HCT116 (cell line): ENCODE measurements around the gene YTHDC2. TPM values are rescaled to one million over a fixed set of nuclear protein-coding genes. Genes with fewer than 3 reads are reported as not detected.

ENCODE experiments used
- ATAC-seq: fragments of 200-7000 bp; cut with Tn5 transposase; 2 replicates; pipeline ENCODE4 v1.9.1; 2020; ENCODE audit warnings: mild to moderate bottlenecking, moderate library complexity
- BruUV-seq: library from RNA; stranded (reverse); fragments of 400-500 nt; replicated peaks from 2 replicates; lab custom pipeline; 2021; lab: Mats Ljungman, UMichigan
- CTCF ChIA-PET: fragments of 300-600 bp; sonication (Branson Sonifier 250); formaldehyde crosslinking; loops from one replicate; lab custom pipeline; 2021; ENCODE audit warnings: antibody characterized with exemption; lab: Charles Lee
- POLR2A ChIA-PET: fragments of 300-600, 350-600 bp; sonication (Branson Sonifier 250); formaldehyde crosslinking; loops from one replicate; lab custom pipeline; 2021; ENCODE audit warnings: antibody characterized with exemption; lab: Charles Lee
- RAD21 ChIA-PET, 2 experiments: fragments of 300-600 bp; sonication (Branson Sonifier 250); formaldehyde crosslinking; loops; one replicate each; lab custom pipeline; 2023; ENCODE audit warnings: low total read pairs in 2 of 2; ENCODE audit not compliant: uncharacterized antibody in 2 of 2, unreplicated experiment in 2 of 2, low non-redundant PET in 1 of 2; lab: Charles Lee
- DNase-seq: peaks from one replicate; pipeline ENCODE4 v3.0.0-alpha.2; 2010; ENCODE audit warnings: low read depth, low spot score
- H2AFZ ChIP-seq: fragments of 200-600 bp; shearing (Covaris generic), sonication (generic); 2 replicates; pipeline ENCODE4 v1.6.1; 2017; ENCODE audit warnings: low read depth, mixed run types, mixed read lengths, antibody characterized with exemption, low read length; ENCODE audit not compliant: poor library complexity, severe bottlenecking
- H3K27ac ChIP-seq: 2 replicates; pipeline ENCODE4 v1.5.1; 2012; ENCODE audit warnings: low read depth, low read length
- H3K27me3 ChIP-seq: fragments of 200-600 bp; sonication (generic); 2 replicates; pipeline ENCODE4 v1.6.1; 2016; ENCODE audit warnings: mixed run types, low read length, mixed read lengths; ENCODE audit not compliant: insufficient read depth
- H3K36me3 ChIP-seq, 2 experiments: fragments of 200-500 bp in 1 of 2; fragments of 200-600 bp in 1 of 2; sonication (Bioruptor generic) in 1 of 2; sonication (generic) in 1 of 2; 2 replicates each; pipeline versions ENCODE4 v1.5.1 to v1.6.1; 2014 to 2016; ENCODE audit warnings: low read length in 2 of 2, inconsistent platforms in 1 of 2, mixed read lengths in 1 of 2, mixed run types in 1 of 2; ENCODE audit not compliant: insufficient read depth in 2 of 2, control insufficient read depth in 1 of 2
- H3K4me1 ChIP-seq, 2 experiments: fragments of 200-600 bp in 1 of 2; sonication (generic) in 1 of 2; 2 replicates each; pipeline versions ENCODE4 v1.5.1 to v1.6.1; 2012 to 2017; ENCODE audit warnings: low read length in 2 of 2, inconsistent platforms in 1 of 2, mild to moderate bottlenecking in 1 of 2, mixed read lengths in 1 of 2, mixed run types in 1 of 2, moderate library complexity in 1 of 2; ENCODE audit not compliant: insufficient read depth in 2 of 2, control insufficient read depth in 1 of 2
- H3K4me2 ChIP-seq: fragments of 200-600 bp; sonication (generic); 2 replicates; pipeline ENCODE4 v1.6.1; 2017; ENCODE audit warnings: mixed run types, low read length, mixed read lengths
- H3K4me3 ChIP-seq, 2 experiments: fragments of 200-600 bp in 1 of 2; sonication (generic) in 1 of 2; replicated peaks in 1 of 2; 2 replicates each; pipeline ENCODE4 v1.5.1; 2011 to 2016; ENCODE audit warnings: low read length in 2 of 2, control low read depth in 1 of 2, low read depth in 1 of 2, mild to moderate bottlenecking in 1 of 2, mixed read lengths in 1 of 2, mixed run types in 1 of 2
- H3K79me2 ChIP-seq: fragments of 200-600 bp; sonication (generic); 2 replicates; pipeline ENCODE4 v1.6.1; 2017; ENCODE audit warnings: mild to moderate bottlenecking, mixed run types, low read length, moderate library complexity, mixed read lengths; ENCODE audit not compliant: insufficient read depth
- H3K9ac ChIP-seq: fragments of 200-600 bp; sonication (generic); 2 replicates; pipeline ENCODE4 v1.6.1; 2016; ENCODE audit warnings: low read length, mixed read lengths
- H3K9me2 ChIP-seq: fragments of 200-600 bp; sonication (generic), shearing (Covaris generic); 2 replicates; pipeline ENCODE4 v1.6.1; 2017; ENCODE audit warnings: mixed run types, mild to moderate bottlenecking, moderate library complexity; ENCODE audit not compliant: insufficient read depth
- H3K9me3 ChIP-seq, 2 experiments: fragments of 200-500 bp in 1 of 2; fragments of 200-600 bp in 1 of 2; sonication (Bioruptor generic) in 1 of 2; sonication (generic) in 1 of 2; 2 replicates each; pipeline ENCODE4 v1.6.1; 2014 to 2017; ENCODE audit warnings: low read length in 2 of 2, mixed read lengths in 2 of 2, inconsistent platforms in 1 of 2, low read depth in 1 of 2, mild to moderate bottlenecking in 1 of 2, mixed run types in 1 of 2, moderate library complexity in 1 of 2; ENCODE audit not compliant: control insufficient read depth in 1 of 2, insufficient read depth in 1 of 2
- H4K20me1 ChIP-seq: fragments of 200-600 bp; sonication (generic), shearing (Covaris generic); 2 replicates; pipeline ENCODE4 v1.6.1; 2017; ENCODE audit warnings: mixed run types, mild to moderate bottlenecking, moderate library complexity; ENCODE audit not compliant: insufficient read depth
- CBX3 ChIP-seq: IDR thresholded peaks from 2 replicates; pipeline ENCODE4 v1.6.1; 2012; ENCODE audit warnings: low read depth
- CEBPB ChIP-seq: IDR thresholded peaks from 2 replicates; pipeline ENCODE4 v1.6.1; 2012; ENCODE audit warnings: low read depth
- EGR1 ChIP-seq: IDR thresholded peaks from 2 replicates; pipeline ENCODE4 v1.6.1; 2012; ENCODE audit warnings: low read depth
- ELF1 ChIP-seq: IDR thresholded peaks from 2 replicates; pipeline ENCODE4 v1.6.1; 2012; ENCODE audit warnings: low read depth, borderline replicate concordance
- JUND ChIP-seq: IDR thresholded peaks from 2 replicates; pipeline ENCODE4 v1.6.1; 2012
- POLR2AphosphoS5 ChIP-seq: IDR thresholded peaks from 2 replicates; pipeline ENCODE4 v1.6.1; 2011; ENCODE audit warnings: mild to moderate bottlenecking, low read depth, low read length, moderate library complexity
- RAD21 ChIP-seq: IDR thresholded peaks from 2 replicates; pipeline ENCODE4 v1.6.1; 2012; ENCODE audit warnings: low read depth, mild to moderate bottlenecking
- SIN3A ChIP-seq: IDR thresholded peaks from 2 replicates; pipeline ENCODE4 v1.6.1; 2012; ENCODE audit warnings: low read depth
- SP1 ChIP-seq: IDR thresholded peaks from 2 replicates; pipeline ENCODE4 v1.6.1; 2012; ENCODE audit warnings: low read depth
- SRF ChIP-seq: IDR thresholded peaks from 2 replicates; pipeline ENCODE4 v1.6.1; 2012; ENCODE audit warnings: low read depth
- intact Hi-C: fragments of 100-400 bp; cut with micrococcal nuclease; formaldehyde crosslinking; loops from 2 replicates; pipeline ENCODE4 v1.10.0; 2022
- total RNA-seq: library from RNA; stranded (reverse); gene quantifications from one replicate; pipeline ENCODE4 v1.2.1, GENCODE V29; 2021; ENCODE audit not compliant: unreplicated experiment
- TF ChIP-seq, protein P1 (sequence below): IDR thresholded peaks from 2 replicates; pipeline ENCODE4 v1.6.1; 2012
- TF ChIP-seq, protein P2 (sequence below): IDR thresholded peaks from 2 replicates; pipeline ENCODE4 v1.6.1; 2012; ENCODE audit warnings: low read depth
- TF ChIP-seq, protein P3 (sequence below): IDR thresholded peaks from 2 replicates; pipeline ENCODE4 v1.6.1; 2011; ENCODE audit warnings: mild to moderate bottlenecking, low read length, moderate library complexity; ENCODE audit not compliant: insufficient replicate concordance; ENCODE audit errors: extremely low read depth
- TF ChIP-seq, protein P4 (sequence below), 3 experiments: fragments of 200-600 bp in 1 of 3; sonication (generic) in 1 of 3; IDR thresholded peaks in 2 of 3; conservative IDR thresholded peaks in 1 of 3; 2 replicates each; pipeline ENCODE4 v1.5.1; 2012 to 2017; ENCODE audit warnings: low read depth in 2 of 3, low read length in 2 of 3, antibody characterized with exemption in 1 of 3, borderline replicate concordance in 1 of 3, control low read depth in 1 of 3, mild to moderate bottlenecking in 1 of 3, mixed read lengths in 1 of 3, mixed run types in 1 of 3, moderate library complexity in 1 of 3; ENCODE audit not compliant: insufficient read depth in 1 of 3

Gene YTHDC2
- total RNA-seq, 1 experiment from 2014 or later, result 22.2 TPM

DNA sequence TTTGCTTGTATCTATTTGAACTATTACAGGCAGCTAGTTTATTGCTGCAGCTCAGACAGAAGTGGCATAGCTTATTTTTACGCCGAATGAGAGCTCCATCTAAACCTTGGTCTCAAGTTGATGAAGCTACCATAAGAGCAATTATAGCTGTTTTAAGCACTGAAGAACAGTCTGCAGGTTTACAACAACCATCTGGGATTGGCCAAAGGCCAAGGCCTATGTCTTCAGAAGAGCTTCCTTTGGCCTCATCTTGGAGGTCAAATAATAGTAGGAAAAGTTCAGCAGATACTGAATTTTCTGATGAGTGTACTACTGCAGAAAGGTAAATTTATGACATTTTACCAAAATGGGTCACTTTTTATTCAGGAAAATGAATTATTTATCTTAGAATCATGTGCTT lies 67.9 kb downstream of the YTHDC2 start:
- no peak for ATAC-seq
- Histone ChIP-seq H3K27me3 (no peaks in the 10 kb centered on the region), H3K9ac (no peak overlapping the region), H3K27ac (no peak overlapping the region), H3K4me2 (no peak overlapping the region), H3K9me3 (no peaks in the 10 kb centered on the region), H3K4me3 (no peak overlapping the region), H3K4me1 (peaks cover 0 to 3% of the 10 kb centered on the region in 2 experiments; a peak in 1 of 4 replicates), H4K20me1 (no peaks in the 10 kb centered on the region), H3K36me3 (peaks cover 0 to 7% of the 10 kb centered on the region in 2 experiments; a peak in 2 of 4 replicates), H3K79me2 (no peaks in the 10 kb centered on the region), H3K9me2 (no peaks in the 10 kb centered on the region), H2AFZ (no peak overlapping the region)
- POLR2A ChIA-PET, result no interaction called here
- no TSS peak for BruUV-seq
- intact Hi-C loops, result no loop called here
- RAD21 ChIA-PET, result no interaction called here
- no peak for DNase-seq
- CTCF ChIA-PET, result no interaction called here
- no peak for TF ChIP-seq SRF
- TF ChIP-seq, protein P1, sequence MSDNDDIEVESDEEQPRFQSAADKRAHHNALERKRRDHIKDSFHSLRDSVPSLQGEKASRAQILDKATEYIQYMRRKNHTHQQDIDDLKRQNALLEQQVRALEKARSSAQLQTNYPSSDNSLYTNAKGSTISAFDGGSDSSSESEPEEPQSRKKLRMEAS, result no peak
- no peak for TF ChIP-seq RAD21
- no peak for TF ChIP-seq POLR2AphosphoS5
- TF ChIP-seq JUND, result no peak
- no peak for TF ChIP-seq ELF1
- no peak for TF ChIP-seq EGR1
- TF ChIP-seq SP1, result no peak
- no peak for TF ChIP-seq CEBPB

DNA sequence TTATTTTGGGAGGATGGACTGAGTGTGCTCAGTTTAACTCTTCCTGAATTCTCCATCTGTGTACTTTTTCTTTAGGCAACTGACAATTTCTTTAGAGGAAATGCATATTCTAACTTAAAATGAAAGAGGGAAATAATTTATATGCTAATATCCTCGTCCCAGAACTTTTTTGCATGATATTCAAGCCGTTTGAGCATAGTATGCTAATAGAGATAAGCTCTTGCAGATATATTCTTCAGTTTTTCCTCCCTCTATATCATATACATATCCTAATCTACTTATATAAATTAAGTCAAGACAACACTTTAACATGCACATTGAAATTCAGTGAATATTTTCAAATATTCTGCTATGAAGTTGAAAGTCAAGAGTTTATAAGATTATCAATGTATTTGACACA lies 84.7 kb downstream of the YTHDC2 start:
- Histone ChIP-seq H3K4me3 (no peak overlapping the region), H3K27me3 (no peaks in the 10 kb centered on the region), H2AFZ (no peak overlapping the region), H3K4me2 (no peak overlapping the region), H3K27ac (no peak overlapping the region), H3K9me3 (no peaks in the 10 kb centered on the region), H3K9me2 (no peaks in the 10 kb centered on the region), H3K36me3 (peaks cover 2% of the 10 kb centered on the region in 2 experiments; a peak in 1 of 4 replicates), H4K20me1 (no peaks in the 10 kb centered on the region), H3K4me1 (no peaks in the 10 kb centered on the region), H3K79me2 (no peaks in the 10 kb centered on the region), H3K9ac (no peak overlapping the region)
- DNase-seq (no peak), ATAC-seq (no peak)
- intact Hi-C loops, result no loop called here
- no TSS peak for BruUV-seq
- ChIA-PET POLR2A (no interaction called here), RAD21 (no interaction called here), CTCF (interaction anchor here (3.0 kb wide), 1 partner anchor 14 kb away, joined by 11 read pairs; no protein-coding TSS in a partner anchor)
- TF ChIP-seq EGR1, result no peak
- TF ChIP-seq SIN3A, result no peak
- TF ChIP-seq CBX3, result no peak
- TF ChIP-seq, protein P2, sequence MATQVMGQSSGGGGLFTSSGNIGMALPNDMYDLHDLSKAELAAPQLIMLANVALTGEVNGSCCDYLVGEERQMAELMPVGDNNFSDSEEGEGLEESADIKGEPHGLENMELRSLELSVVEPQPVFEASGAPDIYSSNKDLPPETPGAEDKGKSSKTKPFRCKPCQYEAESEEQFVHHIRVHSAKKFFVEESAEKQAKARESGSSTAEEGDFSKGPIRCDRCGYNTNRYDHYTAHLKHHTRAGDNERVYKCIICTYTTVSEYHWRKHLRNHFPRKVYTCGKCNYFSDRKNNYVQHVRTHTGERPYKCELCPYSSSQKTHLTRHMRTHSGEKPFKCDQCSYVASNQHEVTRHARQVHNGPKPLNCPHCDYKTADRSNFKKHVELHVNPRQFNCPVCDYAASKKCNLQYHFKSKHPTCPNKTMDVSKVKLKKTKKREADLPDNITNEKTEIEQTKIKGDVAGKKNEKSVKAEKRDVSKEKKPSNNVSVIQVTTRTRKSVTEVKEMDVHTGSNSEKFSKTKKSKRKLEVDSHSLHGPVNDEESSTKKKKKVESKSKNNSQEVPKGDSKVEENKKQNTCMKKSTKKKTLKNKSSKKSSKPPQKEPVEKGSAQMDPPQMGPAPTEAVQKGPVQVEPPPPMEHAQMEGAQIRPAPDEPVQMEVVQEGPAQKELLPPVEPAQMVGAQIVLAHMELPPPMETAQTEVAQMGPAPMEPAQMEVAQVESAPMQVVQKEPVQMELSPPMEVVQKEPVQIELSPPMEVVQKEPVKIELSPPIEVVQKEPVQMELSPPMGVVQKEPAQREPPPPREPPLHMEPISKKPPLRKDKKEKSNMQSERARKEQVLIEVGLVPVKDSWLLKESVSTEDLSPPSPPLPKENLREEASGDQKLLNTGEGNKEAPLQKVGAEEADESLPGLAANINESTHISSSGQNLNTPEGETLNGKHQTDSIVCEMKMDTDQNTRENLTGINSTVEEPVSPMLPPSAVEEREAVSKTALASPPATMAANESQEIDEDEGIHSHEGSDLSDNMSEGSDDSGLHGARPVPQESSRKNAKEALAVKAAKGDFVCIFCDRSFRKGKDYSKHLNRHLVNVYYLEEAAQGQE, result no peak
- TF ChIP-seq, protein P3, sequence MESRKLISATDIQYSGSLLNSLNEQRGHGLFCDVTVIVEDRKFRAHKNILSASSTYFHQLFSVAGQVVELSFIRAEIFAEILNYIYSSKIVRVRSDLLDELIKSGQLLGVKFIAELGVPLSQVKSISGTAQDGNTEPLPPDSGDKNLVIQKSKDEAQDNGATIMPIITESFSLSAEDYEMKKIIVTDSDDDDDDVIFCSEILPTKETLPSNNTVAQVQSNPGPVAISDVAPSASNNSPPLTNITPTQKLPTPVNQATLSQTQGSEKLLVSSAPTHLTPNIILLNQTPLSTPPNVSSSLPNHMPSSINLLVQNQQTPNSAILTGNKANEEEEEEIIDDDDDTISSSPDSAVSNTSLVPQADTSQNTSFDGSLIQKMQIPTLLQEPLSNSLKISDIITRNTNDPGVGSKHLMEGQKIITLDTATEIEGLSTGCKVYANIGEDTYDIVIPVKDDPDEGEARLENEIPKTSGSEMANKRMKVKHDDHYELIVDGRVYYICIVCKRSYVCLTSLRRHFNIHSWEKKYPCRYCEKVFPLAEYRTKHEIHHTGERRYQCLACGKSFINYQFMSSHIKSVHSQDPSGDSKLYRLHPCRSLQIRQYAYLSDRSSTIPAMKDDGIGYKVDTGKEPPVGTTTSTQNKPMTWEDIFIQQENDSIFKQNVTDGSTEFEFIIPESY, result no peak
- no peak for TF ChIP-seq POLR2AphosphoS5
- TF ChIP-seq, protein P4, sequence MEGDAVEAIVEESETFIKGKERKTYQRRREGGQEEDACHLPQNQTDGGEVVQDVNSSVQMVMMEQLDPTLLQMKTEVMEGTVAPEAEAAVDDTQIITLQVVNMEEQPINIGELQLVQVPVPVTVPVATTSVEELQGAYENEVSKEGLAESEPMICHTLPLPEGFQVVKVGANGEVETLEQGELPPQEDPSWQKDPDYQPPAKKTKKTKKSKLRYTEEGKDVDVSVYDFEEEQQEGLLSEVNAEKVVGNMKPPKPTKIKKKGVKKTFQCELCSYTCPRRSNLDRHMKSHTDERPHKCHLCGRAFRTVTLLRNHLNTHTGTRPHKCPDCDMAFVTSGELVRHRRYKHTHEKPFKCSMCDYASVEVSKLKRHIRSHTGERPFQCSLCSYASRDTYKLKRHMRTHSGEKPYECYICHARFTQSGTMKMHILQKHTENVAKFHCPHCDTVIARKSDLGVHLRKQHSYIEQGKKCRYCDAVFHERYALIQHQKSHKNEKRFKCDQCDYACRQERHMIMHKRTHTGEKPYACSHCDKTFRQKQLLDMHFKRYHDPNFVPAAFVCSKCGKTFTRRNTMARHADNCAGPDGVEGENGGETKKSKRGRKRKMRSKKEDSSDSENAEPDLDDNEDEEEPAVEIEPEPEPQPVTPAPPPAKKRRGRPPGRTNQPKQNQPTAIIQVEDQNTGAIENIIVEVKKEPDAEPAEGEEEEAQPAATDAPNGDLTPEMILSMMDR (IDR thresholded peaks at IDR 0.05 in 2 of 3, conservative IDR thresholded peaks at IDR 0.05 in 1 of 3; ENCODE audit: borderline replicate concordance in 1 of 3, insufficient read depth in 1 of 3, low read depth in 2 of 3, low read length in 2 of 3), result no peak
